GM12892 (cell line): Measurements from ENCODE around the gene IFT172.

ENCODE experiments used
- POLR2A ChIP-seq: IDR thresholded peaks from 2 replicates; pipeline ENCODE4 v1.6.1; 2011; ENCODE audit warnings: low read depth, low read length, control low read depth
- POLR2AphosphoS5 ChIP-seq: IDR thresholded peaks from 2 replicates; pipeline ENCODE4 v1.6.1; 2011; ENCODE audit warnings: low read depth, low read length, control low read depth
- TAF1 ChIP-seq: IDR thresholded peaks from 2 replicates; pipeline ENCODE4 v1.6.1; 2011; ENCODE audit warnings: low read depth, mild to moderate bottlenecking, control low read depth, low read length, borderline replicate concordance

DNA sequence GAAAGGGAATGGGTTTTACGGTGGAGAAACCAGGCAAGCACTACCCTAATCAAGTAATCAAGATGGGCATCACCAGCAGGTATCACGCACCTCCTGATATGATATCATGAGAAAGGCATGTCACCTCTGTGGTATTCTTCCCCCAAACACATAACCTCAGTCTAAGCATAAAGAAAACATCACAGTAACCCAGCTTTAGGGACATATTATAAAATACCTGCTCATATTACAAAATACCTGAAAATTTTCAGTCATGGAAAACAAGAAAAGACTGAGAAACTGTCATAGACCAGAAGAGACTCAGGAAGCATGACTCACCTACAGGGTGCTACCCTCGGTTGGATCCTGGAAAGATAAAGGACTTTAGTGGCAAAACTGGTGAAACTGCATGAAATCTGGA lies 37.6 kb upstream of the IFT172 start:
- TF ChIP-seq POLR2A (no peak), POLR2AphosphoS5 (no peak), TAF1 (no peak)
